Measurements from ENCODE around the gene C19orf12. TPM values are rescaled to one million over a fixed set of nuclear protein-coding genes. Genes with fewer than 3 reads are reported as not detected.

Gene C19orf12
- total and polyA plus RNA-seq, 2 donors (not counting 3 experiments of a cell fraction or from before 2014, with no cell fraction given), result 20.4 to 22.9 TPM

GRCh38 chr19:29687244-29687896 is 27.7 kb downstream of the C19orf12 start:
- Histone ChIP-seq H4K20me1 (replicated peaks; ENCODE audit: control insufficient read depth, extremely low read depth, insufficient read depth, low read length) (no peaks in the 10 kb centered on the region), H2AFZ (ENCODE audit: low read depth, low read length) (no peak overlapping the region), H3K27ac (ENCODE audit: insufficient read depth, low read depth, low read length) (no peak overlapping the region), H3K9me1 (replicated peaks; ENCODE audit: control insufficient read depth, extremely low read depth, insufficient read depth, low read length) (no peaks in the 10 kb centered on the region), H3K4me2 (ENCODE audit: insufficient read depth, low read length) (no peak overlapping the region), H3K9me3 (replicated peaks; ENCODE audit: control insufficient read depth, insufficient read depth, low read length) (no peaks in the 10 kb centered on the region), H3K4me3 (replicated peaks in 1 of 3; ENCODE audit: insufficient read depth in 1 of 3, low read depth in 1 of 3, low read length in 3 of 3) (no peak overlapping the region), H3K79me2 (ENCODE audit: control insufficient read depth, insufficient read depth, low read length) (no peaks in the 10 kb centered on the region), H3K36me3 (ENCODE audit: control insufficient read depth in 2 of 2, extremely low read depth in 1 of 2, insufficient read depth in 2 of 2, low read length in 2 of 2) (no peaks in the 10 kb centered on the region), H3K4me1 (ENCODE audit: control insufficient read depth, extremely low read depth, insufficient read depth, low read length) (no peaks in the 10 kb centered on the region), H3K9ac (replicated peaks; ENCODE audit: extremely low read depth, insufficient read depth, low read length) (no peak overlapping the region), H3K27me3 (ENCODE audit: control insufficient read depth in 2 of 2, insufficient read depth in 2 of 2, low read length in 2 of 2) (no peaks in the 10 kb centered on the region)
- DNase-seq (ENCODE audit: low read depth, low spot score) (no peak), FAIRE-seq (no peak)
- ChIA-PET CTCF (interaction anchor here (2.4 kb wide), 1 partner anchor 77 kb away, joined by 7 read pairs; no protein-coding TSS in a partner anchor), POLR2A (no interaction called here)
- intact Hi-C loops (cut with micrococcal nuclease) (no loop called here), dilution Hi-C loops (cut with MboI; ENCODE audit: extremely low pct_ligation_motif_present, low sequenced_read_pairs) (no loop called here)
- no peak for TF ChIP-seq EZH2 (IDR thresholded peaks at IDR 0.05; ENCODE audit: borderline replicate concordance, low read depth, low read length, severe bottlenecking)
- TF ChIP-seq POLR2AphosphoS5 (IDR thresholded peaks at IDR 0.05; ENCODE audit: insufficient read depth, low read depth, low read length), result no peak
- no peak for TF ChIP-seq CTCF (IDR thresholded peaks at IDR 0.05; ENCODE audit: extremely low read depth in 1 of 2, insufficient read depth in 1 of 2, low read depth in 1 of 2, low read length in 2 of 2)
- no peak for TF ChIP-seq GATA2 (IDR thresholded peaks at IDR 0.05; ENCODE audit: insufficient read depth, insufficient read length, low read depth, low read length)
- TF ChIP-seq FOS (IDR thresholded peaks at IDR 0.05; ENCODE audit: borderline replicate concordance, insufficient read depth, low read length), result no peak
- TF ChIP-seq MAX (IDR thresholded peaks at IDR 0.05; ENCODE audit: insufficient read depth, insufficient read length), result no peak
- no peak for TF ChIP-seq POLR2A (IDR thresholded peaks at IDR 0.05; ENCODE audit: low read depth, low read length)
- BruUV-seq (replicated peaks), result no TSS peak
